Fibroblast of lung (primary cell): ENCODE results near the gene KCNJ5.

Source experiments
- EZH2 ChIP-seq: IDR thresholded peaks from 2 replicates; pipeline ENCODE4 v1.5.1; 2012; ENCODE audit warnings: low read length, control low read depth, mild to moderate bottlenecking; ENCODE audit errors: missing control alignments
- TF ChIP-seq, protein P1 (sequence below), 2 donors: IDR thresholded peaks in 1 of 2; conservative IDR thresholded peaks in 1 of 2; 1 replicate in 1 of 2; 2 replicates in 1 of 2; pipeline ENCODE4 v1.5.1; 2011 to 2012; ENCODE audit warnings: low read length in 2 of 2, control low read depth in 1 of 2, inconsistent platforms in 1 of 2, low read depth in 1 of 2, mild to moderate bottlenecking in 1 of 2

DNA sequence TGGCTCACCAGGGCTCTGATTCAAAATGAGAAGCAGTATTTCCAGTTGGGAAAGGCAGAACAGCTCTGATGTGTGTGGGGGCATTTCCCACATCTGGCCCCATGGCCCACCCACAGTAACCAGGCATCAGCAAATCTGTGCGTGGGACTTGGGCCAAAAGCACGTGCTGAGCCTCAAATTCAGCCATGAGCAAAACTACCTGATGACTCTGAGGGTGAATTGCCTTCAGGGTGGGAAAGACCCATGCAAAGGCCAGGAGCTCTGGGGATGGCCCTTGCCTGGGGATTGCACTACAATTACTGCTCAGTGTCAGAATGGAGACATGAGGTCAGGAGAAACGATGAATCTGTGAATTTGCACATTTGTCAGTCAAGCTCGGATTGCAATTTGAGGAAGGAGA, 30.6 kb downstream of the KCNJ5 start:
- no peak for TF ChIP-seq EZH2
- TF ChIP-seq, protein P1, sequence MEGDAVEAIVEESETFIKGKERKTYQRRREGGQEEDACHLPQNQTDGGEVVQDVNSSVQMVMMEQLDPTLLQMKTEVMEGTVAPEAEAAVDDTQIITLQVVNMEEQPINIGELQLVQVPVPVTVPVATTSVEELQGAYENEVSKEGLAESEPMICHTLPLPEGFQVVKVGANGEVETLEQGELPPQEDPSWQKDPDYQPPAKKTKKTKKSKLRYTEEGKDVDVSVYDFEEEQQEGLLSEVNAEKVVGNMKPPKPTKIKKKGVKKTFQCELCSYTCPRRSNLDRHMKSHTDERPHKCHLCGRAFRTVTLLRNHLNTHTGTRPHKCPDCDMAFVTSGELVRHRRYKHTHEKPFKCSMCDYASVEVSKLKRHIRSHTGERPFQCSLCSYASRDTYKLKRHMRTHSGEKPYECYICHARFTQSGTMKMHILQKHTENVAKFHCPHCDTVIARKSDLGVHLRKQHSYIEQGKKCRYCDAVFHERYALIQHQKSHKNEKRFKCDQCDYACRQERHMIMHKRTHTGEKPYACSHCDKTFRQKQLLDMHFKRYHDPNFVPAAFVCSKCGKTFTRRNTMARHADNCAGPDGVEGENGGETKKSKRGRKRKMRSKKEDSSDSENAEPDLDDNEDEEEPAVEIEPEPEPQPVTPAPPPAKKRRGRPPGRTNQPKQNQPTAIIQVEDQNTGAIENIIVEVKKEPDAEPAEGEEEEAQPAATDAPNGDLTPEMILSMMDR (conservative IDR thresholded peaks at IDR 0.05 in 1 of 2, IDR thresholded peaks at IDR 0.05 in 1 of 2; ENCODE audit: low read depth in 1 of 2, low read length in 2 of 2): no peak
